GM12873 (cell line): ENCODE measurements around the gene LMNTD2.

Experiments used
- TF ChIP-seq, protein P1 (sequence below): IDR thresholded peaks from 2 replicates; pipeline ENCODE4 v1.5.1; 2012; ENCODE audit warnings: low read depth, mild to moderate bottlenecking, moderate library complexity, low read length, control low read depth; ENCODE audit not compliant: insufficient read depth; ENCODE audit errors: missing control alignments

Gene LMNTD2

DNA sequence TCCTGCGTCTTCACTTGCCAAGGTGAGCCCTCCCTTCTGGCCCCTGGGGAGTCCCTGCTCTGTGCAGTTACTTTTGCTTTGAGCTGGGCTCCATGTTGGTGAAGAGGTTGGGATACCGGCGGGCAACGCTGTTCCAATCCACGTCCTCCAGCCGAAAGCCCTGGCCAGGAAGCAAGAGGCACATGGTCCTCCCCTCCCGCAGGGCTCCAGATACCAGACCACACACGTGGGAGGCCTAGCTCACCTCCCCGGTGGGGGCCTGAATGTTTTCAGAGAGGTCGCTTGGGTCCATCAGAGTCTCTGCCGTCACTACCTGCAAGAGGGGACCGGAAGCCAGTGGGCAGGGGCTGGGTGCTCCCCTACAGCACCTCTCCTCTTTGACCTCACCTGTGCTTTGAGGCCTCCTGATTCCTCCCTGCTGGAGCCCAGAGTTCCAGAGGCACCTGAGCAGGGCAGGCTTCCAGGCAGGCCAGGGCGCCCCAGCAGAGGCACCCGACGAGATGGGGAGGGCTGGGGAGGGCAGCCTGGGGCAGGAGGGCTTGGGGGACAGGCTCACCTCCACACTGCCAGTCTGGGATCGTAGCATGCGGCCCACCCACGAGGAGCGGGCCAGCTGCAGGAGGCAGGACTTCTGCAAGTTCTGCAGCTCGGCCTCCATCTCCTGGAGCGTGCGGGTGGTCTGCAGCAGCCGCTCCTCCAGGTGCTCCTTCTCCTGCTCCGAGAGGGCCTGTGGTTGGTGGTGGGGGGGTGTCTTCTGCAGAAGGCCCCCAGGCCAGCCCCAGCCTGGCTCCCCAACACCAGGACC, 3.0 kb downstream of the LMNTD2 start:
- TF ChIP-seq, protein P1, sequence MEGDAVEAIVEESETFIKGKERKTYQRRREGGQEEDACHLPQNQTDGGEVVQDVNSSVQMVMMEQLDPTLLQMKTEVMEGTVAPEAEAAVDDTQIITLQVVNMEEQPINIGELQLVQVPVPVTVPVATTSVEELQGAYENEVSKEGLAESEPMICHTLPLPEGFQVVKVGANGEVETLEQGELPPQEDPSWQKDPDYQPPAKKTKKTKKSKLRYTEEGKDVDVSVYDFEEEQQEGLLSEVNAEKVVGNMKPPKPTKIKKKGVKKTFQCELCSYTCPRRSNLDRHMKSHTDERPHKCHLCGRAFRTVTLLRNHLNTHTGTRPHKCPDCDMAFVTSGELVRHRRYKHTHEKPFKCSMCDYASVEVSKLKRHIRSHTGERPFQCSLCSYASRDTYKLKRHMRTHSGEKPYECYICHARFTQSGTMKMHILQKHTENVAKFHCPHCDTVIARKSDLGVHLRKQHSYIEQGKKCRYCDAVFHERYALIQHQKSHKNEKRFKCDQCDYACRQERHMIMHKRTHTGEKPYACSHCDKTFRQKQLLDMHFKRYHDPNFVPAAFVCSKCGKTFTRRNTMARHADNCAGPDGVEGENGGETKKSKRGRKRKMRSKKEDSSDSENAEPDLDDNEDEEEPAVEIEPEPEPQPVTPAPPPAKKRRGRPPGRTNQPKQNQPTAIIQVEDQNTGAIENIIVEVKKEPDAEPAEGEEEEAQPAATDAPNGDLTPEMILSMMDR, result no peak

DNA sequence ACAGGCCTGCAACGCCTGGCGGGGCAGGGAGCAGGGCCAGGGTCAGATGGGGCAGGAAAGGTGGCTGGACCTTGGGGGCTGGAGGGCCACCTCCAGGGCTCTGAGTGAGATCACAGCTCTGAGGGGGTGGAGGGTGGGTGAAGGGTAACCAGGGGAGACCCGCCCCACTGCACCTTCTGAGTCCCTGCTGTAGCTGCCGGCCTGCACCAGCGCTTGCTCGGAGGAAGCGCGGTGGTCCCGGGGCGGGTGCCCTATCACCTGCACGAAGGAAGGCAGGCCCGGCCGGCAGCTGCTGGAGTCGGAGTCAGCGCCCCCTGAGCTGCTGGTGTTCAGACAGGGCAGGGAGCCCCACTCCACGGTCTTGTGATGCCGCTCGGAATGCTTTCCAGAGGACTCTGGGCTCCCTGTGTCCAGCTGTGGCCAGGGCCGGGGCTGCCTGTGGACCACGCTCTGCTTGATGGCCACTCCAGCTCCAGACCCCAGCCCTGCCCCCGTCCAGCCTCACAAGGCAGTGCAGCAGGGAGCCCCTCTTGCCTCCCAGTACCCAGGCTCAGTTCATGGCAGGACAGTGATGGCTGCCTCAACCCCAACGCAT, 3.8 kb downstream of the LMNTD2 start:
- TF ChIP-seq, protein P1, result no peak

DNA sequence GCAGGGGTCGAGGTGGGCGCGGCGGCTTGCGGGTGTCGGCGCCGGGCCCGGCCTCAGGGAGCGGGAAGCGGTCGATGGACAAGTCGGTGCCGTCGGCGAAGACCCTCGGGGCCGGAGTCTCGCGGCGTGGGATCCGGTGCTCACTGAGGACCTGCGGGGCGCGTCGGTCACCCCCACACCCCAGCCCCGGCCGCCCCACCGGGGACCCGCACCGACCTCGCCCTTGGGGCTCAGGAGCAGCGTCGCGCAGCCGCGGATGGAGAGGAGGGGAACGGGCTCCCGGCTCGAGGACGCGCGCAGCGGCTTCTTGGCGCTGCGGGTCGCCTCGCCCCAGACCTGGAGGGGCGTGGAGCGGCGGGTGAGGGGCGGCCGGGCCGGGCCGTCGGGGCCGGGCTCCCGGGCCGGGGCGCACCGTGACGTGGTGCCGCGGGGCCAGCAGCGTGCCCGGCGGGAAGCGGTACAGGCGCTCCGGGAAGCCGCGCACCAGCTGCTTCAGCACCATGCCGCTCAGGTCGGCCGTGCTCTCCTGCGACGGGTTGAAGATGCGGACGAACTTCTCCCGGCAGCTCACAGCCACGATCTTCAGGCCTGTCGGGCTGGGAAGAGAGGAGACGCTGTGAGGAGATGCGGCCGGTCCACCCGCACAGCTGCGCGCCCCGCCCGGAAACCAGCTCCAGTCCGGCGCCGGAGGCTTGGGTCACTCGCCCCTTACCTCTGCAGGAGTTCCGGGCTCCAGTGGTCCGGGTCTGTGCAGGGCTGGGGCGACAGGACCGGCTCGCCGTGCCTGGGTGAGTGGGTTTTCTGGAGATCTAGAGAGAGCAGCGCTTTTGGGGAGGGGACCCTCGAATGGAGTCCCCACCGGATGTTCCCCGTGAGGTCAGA, 4.5 kb downstream of the LMNTD2 start:
- TF ChIP-seq, protein P1, result no peak

DNA sequence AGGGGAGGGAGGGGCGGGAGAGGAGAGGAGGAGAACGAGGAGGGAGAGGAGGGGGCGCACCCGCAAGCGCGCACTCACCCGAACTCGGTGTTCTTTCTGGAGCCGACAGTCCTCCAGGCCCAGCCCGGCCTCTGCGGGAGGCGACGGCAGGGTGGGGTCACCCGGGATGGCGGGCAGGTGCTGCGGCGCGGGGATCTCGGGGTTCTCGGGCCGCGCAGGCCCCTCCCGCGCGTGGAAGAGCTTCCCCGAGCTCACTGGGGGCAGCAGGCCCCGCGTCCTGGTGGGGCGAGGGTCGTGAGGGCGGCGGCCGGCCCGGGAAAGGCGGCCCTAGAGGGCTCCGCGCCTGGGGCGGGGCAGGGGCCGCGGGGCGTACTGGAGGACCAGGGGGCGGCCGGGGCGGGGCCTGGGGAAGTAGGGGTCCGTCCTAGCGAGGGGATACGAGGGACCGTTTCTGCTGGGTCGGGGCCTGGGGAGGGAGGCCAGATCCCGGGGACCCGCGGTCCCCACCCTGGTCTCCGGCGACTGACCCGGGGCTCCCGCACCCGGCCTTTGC, 5.2 kb downstream of the LMNTD2 start:
- TF ChIP-seq, protein P1, result no peak

DNA sequence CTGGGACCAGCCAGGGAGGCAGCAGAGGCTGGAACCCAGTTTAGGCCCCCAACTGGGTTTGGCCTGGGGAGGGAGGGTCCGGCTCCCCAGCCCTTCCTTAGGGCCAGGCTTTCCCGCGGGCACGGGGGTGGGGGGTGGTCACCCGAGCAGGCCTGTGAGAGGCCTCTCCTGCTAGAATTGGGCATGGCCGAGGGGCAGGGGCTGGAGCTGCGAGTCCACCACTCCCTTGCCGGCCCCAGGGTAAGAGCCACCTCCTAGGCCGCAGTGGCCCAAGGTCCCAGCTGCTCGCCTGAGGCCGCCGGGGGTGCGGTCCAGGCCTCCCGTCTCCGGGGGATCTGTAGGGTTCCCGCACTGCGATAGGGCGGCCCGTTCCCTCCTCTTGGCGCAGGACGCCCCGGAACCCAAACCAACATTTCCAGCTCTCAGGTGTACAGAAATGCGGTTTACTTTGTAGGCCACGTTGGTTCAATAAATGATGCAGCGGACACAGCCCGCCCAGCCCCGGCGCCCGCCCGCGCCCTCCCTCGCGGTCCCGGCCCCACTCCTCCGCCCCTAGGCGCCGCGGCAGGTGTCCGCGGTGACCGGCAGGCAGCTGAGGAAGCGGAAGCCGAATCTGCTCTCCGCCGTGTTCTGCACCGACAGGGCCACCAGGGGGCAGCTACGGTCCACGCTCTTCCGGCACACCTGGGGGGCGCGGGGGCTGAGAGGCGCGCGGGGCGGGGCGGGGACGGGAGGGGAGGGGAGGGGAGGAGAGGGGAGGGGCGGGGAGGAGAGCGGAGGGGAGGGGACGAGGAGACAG, 5.9 kb downstream of the LMNTD2 start:
- TF ChIP-seq, protein P1, result peak; percentile 70

DNA sequence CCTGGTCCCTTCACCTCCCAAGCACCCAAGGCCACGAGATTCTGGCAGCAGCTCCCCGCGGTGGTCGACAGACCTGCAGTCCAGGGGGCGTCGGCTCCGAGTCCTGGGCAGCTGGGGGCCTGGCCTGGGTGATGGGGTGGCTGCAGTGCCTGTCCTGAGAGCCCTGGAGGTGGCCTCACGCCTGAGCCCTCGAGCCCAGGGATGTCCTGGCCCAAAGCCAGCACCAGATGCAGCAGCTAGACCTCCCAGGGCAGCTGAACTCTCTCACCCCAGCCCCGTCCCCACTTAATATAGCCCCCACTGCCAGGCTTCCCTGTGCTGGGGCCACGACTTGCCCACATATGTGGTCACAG, 6.6 kb downstream of the LMNTD2 start:
- TF ChIP-seq, protein P1, result no peak
